GM18519 (cell line): Measurements from ENCODE around the gene GFY.

Source experiments
- ATAC-seq: cut with Tn5 transposase; IDR thresholded peaks from one replicate; pipeline ENCODE4 v1.9.1; 2021; ENCODE audit warnings: mild to moderate bottlenecking, moderate library complexity; ENCODE audit not compliant: unreplicated experiment, low FRiP score

Gene GFY

DNA sequence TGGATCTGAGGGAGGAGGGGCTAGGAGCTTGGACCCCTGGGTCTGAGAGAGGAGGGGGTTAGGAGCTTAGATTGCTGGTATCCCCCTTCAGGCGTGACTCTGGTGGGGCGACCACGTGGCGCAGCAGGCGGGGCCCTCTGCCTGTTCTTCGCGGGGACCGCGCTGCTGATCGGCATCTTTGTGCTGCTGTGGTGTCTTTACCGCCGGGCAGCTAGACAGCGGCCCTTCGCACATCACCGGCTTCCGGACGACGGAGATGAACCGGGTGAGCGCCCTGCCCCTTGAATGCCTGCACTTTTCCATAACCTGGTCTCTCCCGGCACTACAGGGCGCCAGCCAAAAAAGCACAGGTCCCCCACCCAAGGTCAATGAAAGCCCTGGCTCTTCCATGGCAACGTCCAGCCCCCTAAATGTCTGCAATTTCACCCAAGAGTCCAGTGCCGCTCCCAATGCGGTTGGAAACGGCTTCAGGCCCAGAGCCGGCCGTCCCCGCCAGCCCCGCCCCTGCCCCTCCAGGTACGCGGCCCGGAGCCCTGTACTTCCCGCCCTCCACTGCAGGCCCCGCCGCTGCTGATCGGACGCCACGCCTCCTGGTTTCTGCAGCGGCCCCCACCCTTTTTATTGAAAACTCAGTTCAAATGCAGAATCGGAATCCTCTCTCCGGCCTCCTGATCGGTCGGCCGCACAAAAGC is 2.8 kb downstream of the GFY start:
- ATAC-seq = no peak

DNA sequence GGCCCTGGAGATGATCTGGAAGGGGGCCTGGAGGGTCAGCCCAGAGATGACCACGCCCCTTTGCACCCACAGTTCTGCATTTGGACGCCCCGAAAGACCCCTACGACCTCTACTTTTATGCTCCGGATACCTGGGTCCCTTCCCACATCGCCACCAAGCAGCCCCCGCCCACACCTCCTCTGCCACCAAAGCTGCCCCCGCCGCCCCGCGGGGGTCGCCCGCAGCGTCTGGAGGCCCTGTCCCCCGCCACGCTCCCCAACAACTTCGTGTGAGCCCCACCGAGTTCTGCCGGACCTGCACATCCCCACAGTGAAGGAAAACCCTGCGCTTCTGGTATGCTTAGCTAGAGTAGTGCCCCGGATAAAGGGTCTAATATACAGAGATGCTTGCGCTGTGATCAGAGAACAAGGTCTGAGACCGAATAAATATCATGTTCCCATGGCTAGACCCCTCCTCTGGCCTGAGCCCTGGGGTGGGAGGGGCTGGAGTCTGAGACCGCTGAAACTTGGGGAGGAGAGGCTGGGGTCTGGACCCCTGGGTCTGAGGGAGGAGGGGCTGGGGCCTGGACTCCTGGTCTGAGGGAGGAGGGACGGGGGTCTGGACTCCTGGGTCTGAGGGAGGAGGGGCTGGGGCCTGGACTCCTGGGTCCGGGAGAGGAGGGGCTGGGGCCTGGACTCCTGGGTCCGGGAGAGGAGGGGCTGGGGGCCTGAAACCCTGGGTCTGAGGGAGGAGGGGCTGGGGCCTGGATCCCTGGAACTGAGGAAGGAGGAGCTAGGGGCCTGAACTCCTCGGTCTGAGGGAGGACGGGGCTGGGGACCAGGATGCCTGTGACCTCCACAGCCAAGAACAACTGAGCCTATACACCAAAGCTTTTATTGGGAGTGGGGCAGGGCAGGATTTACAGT is 3.6 kb downstream of the GFY start:
- no peak for ATAC-seq

DNA sequence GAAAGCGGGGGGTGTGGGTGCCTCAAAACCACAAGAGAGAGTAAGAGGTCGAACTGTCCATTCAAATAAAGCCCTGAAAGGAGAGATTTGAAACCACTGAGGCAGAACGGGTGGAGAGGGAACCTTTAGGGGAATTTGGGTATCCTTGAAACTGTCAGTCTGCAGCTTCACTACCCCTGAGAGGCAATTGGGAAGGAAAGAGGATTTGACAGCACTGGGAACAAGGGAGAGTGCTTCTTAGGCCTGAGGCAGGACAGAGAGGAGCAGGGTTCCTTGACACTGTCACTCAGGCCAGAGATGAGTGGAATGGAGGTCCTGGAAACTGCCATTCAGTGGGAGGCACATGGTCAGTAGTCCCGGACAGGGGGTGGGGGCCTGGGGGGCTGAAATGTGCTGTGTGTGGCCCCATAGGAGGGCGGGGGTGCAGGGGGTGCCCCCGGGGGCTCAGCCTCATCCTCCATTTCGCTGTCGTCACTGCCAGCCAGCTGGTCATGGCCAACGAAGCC is 5.0 kb downstream of the GFY start:
- ATAC-seq = no peak

DNA sequence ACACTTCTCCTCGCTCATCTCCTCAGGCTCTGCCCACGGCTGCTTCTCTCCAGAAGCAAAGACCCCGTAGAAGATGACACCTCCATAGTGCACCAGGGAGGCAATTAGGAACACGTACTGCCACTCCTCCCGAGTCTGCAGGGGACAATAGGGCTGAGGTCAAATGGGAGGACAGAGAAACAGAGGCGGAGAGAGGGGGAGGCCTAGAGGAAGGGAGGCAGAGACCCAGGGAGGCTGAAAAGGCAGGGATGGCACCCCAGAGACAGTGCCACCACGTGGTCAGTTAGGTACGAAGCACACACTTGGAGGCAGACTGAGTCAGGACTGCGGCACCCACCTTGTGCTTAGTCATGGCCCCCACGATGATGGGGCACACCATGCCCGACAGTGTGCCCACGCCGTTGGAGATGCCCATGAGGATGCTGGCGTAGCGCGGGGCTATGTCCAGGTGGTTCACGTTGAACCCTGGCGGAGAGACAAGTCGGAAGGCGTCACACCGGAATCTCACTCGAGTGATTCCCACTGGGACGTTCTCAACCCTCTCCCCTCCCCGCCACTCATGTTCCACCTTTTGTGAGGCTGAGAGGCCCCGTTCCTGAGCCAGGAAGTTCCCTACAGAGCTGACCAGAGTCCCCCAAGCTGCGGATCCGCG is 5.6 kb downstream of the GFY start:
- no peak for ATAC-seq

DNA sequence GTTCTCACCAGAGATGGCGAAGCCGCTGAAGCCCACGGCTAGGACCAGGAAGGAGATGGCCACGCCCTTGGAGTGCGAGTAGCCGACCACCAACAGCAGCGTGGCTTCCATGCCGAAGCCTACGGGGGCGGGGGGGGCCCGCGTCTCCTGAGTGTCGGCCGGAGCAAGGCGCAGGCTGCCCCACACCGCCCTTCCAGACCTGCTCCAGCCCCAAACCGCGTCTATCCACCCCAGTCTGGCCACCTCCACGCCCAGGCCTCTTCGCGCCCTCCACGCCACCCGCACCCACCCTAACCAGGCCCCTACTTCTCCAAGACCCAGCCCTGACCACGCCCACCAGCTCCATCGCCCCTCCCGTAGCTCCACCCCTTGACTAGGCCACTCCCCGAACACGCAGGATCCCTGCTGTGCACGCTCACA is 6.2 kb downstream of the GFY start:
- no peak for ATAC-seq

DNA sequence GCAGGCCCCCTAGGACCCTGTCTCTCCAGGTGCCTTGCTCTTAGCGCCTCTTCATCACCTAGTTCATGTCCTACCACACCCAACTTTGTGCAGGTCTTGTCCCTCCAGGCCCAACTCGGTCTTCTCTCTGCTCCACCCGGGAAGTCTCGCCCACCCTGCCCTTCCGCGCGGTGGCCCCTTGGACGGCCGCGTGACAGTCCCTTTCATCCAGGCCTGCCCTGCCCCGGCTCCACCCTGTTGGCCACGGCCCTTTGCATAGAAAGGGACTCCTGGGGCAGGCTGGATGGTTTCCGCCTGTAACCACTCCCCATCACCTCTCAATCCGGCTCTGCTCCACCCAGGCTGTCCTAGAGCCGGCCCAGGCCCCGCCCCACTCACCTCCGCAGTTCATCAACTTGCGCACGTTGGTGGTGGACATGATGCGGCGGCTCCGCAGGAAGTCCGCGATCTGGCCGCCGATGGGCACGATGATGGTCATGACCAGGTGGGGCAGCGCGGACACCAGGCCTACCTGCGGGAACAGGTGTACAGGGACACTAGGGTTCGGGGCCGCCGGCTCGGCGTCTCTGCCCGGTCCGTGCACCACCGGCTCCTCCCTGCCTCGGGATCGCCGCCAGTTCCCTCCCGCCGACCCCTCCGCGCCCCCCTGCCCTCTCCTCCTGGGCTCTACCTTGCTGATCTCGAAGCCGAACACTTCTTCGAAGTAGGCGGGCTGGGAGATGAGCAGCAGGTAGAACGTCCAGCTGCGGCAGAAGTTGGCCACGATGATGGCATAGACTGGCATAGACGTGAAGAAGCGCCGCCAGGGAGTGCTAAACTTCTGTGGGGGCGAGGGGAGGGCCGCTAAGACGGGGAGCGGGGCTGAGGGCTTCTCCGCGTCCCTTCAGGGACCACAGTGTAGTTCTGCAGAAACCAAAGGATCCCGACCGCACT is 7.2 kb downstream of the GFY start:
- no peak for ATAC-seq

DNA sequence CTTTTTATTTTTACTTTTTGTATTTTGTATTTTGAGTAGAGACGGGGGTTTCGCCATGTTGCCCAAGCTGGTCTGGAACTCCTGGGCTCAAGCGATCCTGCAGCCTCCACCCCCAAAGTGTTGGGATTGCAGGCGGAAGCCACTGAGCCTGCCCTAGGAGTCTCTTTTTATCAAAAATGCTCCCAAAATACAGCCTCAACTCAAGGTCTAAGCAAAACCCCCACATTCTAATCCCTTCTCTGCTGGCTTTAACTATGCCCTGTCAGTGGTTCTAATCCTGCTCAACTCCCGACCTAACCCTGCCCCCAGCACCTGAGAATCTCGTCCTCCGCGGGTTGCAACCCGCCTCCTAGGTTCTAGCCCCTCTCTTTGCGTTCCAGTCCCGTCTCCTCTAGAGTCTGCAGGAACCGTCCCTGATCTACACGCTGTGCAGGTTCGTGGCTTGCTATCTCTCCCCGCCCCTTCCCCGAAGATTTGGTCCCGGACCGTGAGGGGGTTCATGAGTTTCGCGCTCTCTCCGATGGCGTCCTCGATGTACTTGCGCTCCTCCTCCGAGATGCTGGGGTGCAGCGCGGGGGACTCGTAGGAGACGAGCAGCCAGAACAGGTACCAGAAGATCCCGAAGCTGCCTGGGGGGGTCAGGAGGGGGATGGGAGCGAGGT is 8.2 kb downstream of the GFY start:
- no peak for ATAC-seq

DNA sequence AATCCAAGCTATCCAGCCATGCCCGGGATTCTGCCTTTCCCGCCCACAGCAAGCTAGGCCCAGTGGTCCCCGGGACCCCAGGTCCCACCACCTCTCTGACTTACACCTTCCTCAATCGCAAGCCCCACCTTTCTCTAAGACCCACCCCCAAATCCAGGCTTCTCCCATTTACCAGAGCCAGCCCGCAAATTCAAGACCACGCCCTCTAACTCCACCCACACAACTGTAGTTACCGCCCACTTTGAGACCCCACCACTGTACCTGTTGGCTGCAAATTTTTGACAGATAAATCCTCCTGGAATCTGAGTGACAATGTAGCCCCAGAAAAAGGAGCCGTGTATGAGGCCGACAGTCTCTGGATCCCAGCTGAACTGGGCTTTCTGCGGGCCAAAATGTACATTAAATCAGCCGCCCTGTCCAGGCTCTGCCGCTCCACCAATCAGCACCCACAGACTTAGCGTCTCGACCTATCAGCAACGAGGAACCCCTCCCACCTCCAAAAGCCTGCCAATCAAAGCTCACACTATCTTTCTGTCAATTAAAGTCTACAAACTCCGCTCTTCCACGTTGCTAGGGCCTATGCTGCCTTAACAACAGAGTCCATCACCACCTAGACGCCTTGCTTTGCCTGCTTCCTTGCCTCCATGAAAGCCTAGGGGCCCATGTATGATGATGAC is 9.9 kb downstream of the GFY start:
- no peak for ATAC-seq

DNA sequence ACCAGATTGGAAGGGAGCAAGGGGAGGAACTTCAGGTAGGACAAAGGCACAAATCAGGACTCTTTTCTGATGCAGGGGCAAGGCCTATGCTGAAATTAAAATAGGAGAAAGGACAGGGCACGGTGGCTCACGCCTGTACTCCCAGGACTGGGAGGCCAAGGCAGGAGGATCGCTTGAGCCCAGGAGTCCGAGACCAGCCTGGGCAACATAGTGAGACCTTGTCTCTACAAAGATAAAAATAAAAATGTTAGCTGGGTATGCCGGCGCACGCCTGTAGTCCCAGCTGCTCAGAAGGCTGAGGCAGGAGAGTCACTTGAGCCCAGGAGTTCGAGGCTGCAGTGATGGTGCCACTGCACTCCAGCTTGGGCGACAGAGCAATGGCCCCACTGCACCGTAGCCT is 10.5 kb downstream of the GFY start:
- ATAC-seq = no peak

DNA sequence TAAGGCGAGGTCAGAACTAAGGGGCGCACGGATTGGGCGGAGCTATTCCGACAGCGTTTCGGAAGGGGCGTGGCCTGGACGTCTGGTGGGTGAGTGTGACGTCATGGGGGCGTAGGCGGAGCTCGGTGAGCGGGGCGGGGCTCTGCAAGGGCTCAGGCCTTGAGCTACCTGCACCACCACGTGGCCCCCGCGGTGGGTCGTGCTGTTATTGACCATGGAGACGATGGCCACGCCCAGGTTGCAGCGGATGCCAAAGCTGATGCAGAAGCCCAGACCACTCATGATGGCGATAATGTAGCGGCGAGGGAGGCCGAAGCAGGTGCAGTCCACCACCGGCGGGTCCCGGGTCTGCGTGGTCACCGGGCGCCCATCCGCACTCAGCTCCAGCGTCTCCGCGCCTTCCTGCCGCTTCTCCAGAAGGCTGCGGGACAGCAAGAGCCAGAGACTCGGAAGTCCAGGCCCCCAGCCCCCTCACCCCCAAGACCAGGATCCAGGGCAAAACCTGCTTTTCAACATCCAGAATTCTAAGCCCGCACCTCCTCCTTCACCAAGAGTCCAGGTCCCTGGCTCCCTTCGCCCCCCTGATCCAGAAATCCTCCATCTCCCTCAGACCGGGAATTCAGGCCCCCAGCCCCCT is 11.3 kb downstream of the GFY start:
- ATAC-seq = no peak

DNA sequence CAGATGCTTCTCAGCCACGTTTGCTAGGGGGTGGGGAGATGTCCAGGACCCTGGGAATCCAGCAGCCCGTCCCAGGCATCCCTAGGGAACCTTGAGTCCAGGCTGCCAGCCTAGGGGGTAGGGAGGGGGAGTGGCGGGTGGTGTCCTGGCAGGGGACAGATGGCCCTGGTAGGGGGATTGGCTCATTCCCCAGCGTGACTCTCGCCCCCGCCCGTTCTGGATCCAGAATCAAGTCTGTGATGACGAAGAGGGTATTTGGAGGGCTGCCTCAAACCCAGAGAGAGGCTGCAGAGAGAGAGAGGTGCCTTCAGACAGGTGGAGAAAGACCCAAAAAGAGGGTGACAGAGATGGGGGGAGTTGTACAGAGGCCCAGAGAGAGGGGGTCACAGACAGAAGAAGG is 12.0 kb downstream of the GFY start:
- no peak for ATAC-seq

DNA sequence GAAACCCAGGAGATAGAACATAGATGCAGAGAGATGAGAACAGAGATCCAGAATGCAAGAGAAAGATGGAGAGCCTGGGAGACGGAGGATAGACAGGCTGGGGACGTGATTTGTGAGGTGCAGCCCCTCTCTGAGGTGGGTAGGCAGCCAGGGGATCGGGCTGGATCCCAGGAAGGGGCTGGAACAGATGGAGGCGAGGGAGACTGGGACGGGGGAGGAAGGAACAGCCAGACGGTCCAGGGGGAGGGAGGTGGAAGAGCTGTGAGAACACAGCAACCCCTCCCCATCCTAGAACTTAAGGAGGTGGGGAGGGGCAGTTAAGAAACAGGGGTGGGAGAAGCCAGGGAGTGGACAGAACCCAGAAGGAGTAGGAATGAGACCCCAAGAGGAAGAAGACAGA is 13.1 kb downstream of the GFY start:
- no peak for ATAC-seq

DNA sequence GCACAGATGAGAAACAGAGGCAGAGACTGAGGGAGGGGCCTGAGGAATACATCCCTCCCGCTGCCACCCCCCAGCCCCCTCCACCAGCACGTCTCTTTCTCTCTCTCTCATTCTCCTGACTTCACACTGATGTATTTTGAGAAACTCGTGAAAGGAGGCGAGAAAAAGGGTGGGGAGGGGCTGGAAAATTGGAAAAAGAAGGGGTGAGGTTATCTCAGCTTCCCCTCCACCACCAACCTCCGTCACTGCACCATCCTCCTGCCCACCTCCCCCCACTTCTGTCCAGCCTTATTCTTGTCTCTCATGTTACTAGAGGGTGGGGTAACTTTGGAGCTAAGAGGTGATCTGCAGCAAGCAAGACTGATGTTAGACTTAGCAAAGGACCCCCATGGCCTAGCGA is 14.6 kb downstream of the GFY start:
- no peak for ATAC-seq

DNA sequence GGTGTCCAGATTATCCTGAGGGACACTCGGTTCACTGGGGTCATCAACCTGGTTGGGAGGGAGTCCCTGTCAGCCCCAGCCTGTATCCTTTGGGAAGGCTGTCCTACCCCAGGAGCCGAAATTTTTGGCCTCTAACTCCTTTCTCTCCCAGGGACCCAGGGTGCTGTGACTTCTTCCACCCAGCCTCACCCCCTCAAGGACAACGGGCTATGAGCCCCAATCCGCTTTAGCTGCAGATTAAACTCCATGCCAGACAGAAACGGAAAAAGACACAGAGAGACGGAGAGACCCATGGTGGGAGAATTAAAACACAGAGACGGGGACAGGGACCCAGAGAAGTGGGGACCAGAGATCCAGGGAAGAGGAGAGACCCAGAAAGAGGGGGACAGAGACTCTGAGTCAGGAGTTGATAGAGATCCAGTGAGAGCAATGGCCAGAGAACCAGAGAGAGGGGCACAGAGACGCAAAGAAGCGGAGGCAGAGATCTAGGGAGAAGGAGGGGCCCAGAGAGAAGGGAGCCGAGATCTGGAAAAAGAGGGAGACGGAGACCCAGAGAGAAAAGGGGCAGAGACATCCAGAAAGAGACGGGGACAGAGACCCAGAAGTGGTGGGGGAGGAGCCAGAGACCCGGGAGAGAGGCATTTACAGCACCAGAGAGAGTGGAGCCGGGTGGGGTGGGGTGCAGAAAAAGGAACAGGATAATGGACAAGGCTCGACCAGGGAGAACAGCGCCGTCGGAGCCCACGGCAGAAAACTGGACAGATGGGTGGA is 15.4 kb downstream of the GFY start:
- no peak for ATAC-seq

DNA sequence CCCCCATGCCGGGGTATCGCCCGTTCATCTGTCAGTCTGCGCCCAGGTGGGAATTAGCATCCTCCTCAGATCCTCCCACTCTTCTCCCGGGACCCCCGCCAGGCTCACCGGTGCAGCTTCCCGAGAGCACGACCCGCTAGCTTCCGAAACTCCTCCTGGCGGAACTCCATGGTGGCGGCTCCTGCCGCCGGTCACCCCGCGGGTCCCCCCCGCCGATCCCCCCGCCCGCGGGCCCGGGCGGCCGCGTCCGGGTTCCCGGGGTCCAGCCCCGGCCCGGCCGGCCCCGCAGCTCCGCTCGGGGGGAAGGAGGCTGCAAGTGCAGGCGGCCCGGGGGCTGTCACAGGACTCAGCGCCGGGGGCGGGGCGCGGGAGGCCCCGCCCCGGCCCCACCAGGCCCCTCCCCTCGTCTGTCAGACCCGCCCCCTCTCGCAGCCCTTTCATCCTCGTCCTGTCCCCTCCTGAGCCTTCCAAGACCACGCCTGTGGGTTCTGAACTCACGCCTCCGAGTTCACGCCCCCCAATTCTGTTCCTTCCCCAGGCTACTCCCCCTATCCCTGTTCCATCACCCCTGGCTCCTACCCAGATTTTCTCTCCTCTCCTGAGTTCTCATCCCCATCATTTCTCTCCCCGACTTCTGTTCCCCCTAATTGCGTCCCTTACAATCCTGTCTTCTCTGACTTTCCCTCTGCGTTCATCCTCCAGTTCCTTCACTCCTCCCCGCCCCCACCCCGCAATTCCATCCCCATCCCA is 16.2 kb downstream of the GFY start, which contains the start of gene SLC17A7:
Gene SLC17A7, minus strand, starts transcription at position 318 of the 750 bp plus-strand sequence. Its CDS starts 148 bp downstream, at position 170.
- ATAC-seq = no peak

DNA sequence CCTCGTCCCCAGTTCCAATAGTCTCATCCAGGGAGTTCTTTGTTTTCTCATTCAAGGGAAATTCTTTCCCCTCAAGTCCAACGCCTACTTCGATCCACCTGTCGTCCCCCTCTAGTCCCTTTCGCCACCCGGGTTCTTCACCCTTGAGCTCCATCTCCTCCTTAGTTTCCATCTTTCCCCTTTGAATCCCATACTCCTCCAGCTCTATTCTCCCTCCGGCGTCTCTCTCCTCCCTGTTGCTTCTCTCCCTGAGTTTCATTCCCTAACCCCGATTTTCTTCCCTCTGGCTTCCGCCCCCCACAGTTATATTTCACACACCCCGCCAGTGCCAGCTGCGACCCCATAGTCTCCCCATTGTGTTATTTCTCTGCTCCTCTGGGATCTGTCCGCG is 16.8 kb downstream of the GFY start:
- ATAC-seq = no peak

DNA sequence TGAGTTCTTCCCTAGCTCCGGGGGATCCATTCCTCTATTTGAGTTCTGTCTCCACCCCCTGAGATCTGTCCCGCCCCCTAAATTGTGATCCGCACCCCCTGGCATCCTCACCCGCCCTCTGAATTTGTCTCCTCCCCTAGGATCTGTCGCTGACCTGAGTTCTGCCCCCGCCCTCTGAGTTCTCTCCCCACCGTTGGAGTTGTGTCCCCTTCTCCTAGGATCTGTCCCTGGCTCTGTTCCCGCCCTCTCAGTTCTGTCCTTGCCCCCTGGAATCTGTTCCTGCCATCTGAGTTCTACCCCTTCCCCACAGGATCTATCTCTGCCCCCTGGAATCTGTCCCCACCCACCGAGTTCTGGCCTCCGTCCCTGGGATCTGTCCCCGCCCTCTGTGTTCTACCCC is 17.2 kb downstream of the GFY start:
- no peak for ATAC-seq
